K562 (cell line): ENCODE data around the gene SCAMP3. TPM values are rescaled to one million over a fixed set of nuclear protein-coding genes. Genes with fewer than 3 reads are reported as not detected.

Experiments
- E2F4 ChIP-seq: sonication (generic); formaldehyde crosslinking; IDR thresholded peaks from 2 replicates; pipeline ENCODE4 v1.8.0; 2022; ENCODE audit warnings: mild to moderate bottlenecking, low read depth, missing genetic modification reagents
- ELK3 ChIP-seq: fragments of 450-650 bp; formaldehyde crosslinking; IDR thresholded peaks from 2 replicates; pipeline ENCODE4 v1.4.0; 2020; ENCODE audit warnings: mild to moderate bottlenecking
- GATA2 ChIP-seq: sonication (generic); formaldehyde crosslinking; IDR thresholded peaks from 2 replicates; pipeline ENCODE4 v1.4.0; 2020; ENCODE audit warnings: mild to moderate bottlenecking, missing genetic modification reagents
- LARP7 ChIP-seq: fragments of 450-650 bp; IDR thresholded peaks from 2 replicates; pipeline ENCODE4 v1.6.1; 2016
- NCOA1 ChIP-seq: fragments of 450-650 bp; IDR thresholded peaks from 2 replicates; pipeline ENCODE4 v1.6.1; 2016; ENCODE audit warnings: low read depth
- PCBP2 ChIP-seq: fragments of 200-400 bp; formaldehyde crosslinking; IDR thresholded peaks from 2 replicates; pipeline ENCODE4 v1.6.1; 2018; ENCODE audit warnings: low read length, low read depth, mild to moderate bottlenecking, moderate library complexity; ENCODE audit not compliant: poor library complexity, severe bottlenecking
- POLR2AphosphoS2 ChIP-seq: IDR thresholded peaks from 2 replicates; pipeline ENCODE4 v1.6.1; 2012; ENCODE audit warnings: low read length, improper control_type of control experiment
- POLR2AphosphoS5 ChIP-seq: IDR thresholded peaks from 2 replicates; pipeline ENCODE4 v1.6.1; 2011; ENCODE audit warnings: mild to moderate bottlenecking, low read depth, low read length, moderate library complexity; ENCODE audit not compliant: control insufficient read depth, insufficient read depth
- RREB1 ChIP-seq: fragments of 250-450 bp; sonication (Bioruptor Pico); IDR thresholded peaks from 2 replicates; pipeline ENCODE4 v1.4.0; 2020
- SAP30 ChIP-seq: fragments of 200-600 bp; sonication (generic); IDR thresholded peaks from 2 replicates; pipeline ENCODE4 v1.6.1; 2012; ENCODE audit warnings: borderline replicate concordance, low read depth, mild to moderate bottlenecking, moderate library complexity, low read length, control low read depth, inconsistent platforms; ENCODE audit not compliant: insufficient read depth, poor library complexity, severe bottlenecking
- SMARCA4 ChIP-seq: fragments of 450-650 bp; IDR thresholded peaks from 2 replicates; pipeline ENCODE4 v1.6.1; 2016
- SMARCC2 ChIP-seq: fragments of 450-650 bp; IDR thresholded peaks from 2 replicates; pipeline ENCODE4 v1.6.1; 2017; ENCODE audit warnings: antibody characterized with exemption, moderate library complexity, mild to moderate bottlenecking, low read depth
- SP2 ChIP-seq: IDR thresholded peaks from 2 replicates; pipeline ENCODE4 v1.6.1; 2011; ENCODE audit warnings: mild to moderate bottlenecking, low read depth, low read length, moderate library complexity; ENCODE audit not compliant: poor library complexity, severe bottlenecking; ENCODE audit errors: extremely low read depth
- SPI1 ChIP-seq: IDR thresholded peaks from 2 replicates; pipeline ENCODE4 v1.6.1; 2011; ENCODE audit warnings: low read depth, low read length, control low read depth, borderline replicate concordance
- TCF7L2 ChIP-seq: fragments of 150-350 bp; IDR thresholded peaks from 2 replicates; pipeline ENCODE4 v1.6.1; 2016; ENCODE audit warnings: low read depth, mild to moderate bottlenecking, low read length, moderate library complexity
- TRIM24 ChIP-seq, 2 experiments: fragments of 450-650 bp; IDR thresholded peaks; 2 replicates each; pipeline ENCODE4 v1.6.1; 2016
- TSC22D4 ChIP-seq: fragments of 450-650 bp; IDR thresholded peaks from 2 replicates; pipeline ENCODE4 v1.6.1; 2016; ENCODE audit warnings: missing genetic modification characterization, missing biosample characterization, control low read depth
- ZC3H4 ChIP-seq: sonication (generic); formaldehyde crosslinking; IDR thresholded peaks from 2 replicates; pipeline ENCODE4 v1.9.0; 2021; ENCODE audit warnings: missing genetic modification reagents, borderline replicate concordance
- ZNF165 ChIP-seq: fragments of 250-450 bp; sonication (Bioruptor Pico); IDR thresholded peaks from 2 replicates; pipeline ENCODE4 v1.4.0; 2020; ENCODE audit warnings: borderline replicate concordance
- ZNF174 ChIP-seq: fragments of 250-450 bp; sonication (Bioruptor Pico); IDR thresholded peaks from 2 replicates; pipeline ENCODE4 v1.4.0; 2020; ENCODE audit warnings: mild to moderate bottlenecking
- ZNF224 ChIP-seq: sonication (generic); formaldehyde crosslinking; IDR thresholded peaks from 2 replicates; pipeline ENCODE4 v1.8.0; 2022; ENCODE audit warnings: mild to moderate bottlenecking, missing genetic modification reagents
- ZNF668 ChIP-seq: fragments of 250-450 bp; sonication (Bioruptor Pico); IDR thresholded peaks from 2 replicates; pipeline ENCODE4 v1.8.0; 2022; ENCODE audit warnings: mild to moderate bottlenecking, inconsistent platforms
- ZNF77 ChIP-seq: fragments of 250-450 bp; sonication (Bioruptor Pico); IDR thresholded peaks from 2 replicates; pipeline ENCODE4 v1.5.0; 2020
- polyA plus RNA-seq, 8 experiments: library from polyadenylated mRNA; depleted of rRNA in 4 of 8; stranded (reverse) in 5 of 8; unstranded in 3 of 8; fragments of >200 nt; fragmentation: Nextera tagmentation in 2 of 8; fragmentation: Illumina TruSeq in 1 of 8; extraction: Ambion mirVana in 2 of 8; extraction: Trizol in 1 of 8; gene quantifications; 2 replicates each; pipeline versions ENCODE4 v1.2.1 to v1.2.3, GENCODE V29; 2011 to 2014; ENCODE audit warnings: inconsistent platforms in 1 of 8, missing spikeins in 1 of 8
- total RNA-seq, 7 experiments: library from RNA; depleted of rRNA in 6 of 7; stranded (reverse); fragments of >200 nt in 6 of 7; fragmentation: Illumina TruSeq in 2 of 7; extraction: Trizol in 2 of 7; gene quantifications; 2 replicates each; pipeline versions ENCODE4 v1.2.1 to v1.2.3, GENCODE V29; 2011 to 2021; ENCODE audit warnings: low replicate concordance in 1 of 7

The SCAMP3 gene
- total and polyA plus RNA-seq, 9 of the 15 experiments (the other 6 are each of a cell fraction or from before 2014, with no cell fraction given) = 14.2 to 131 (median 86.1) TPM

GRCh38 chr1:155241069-155241679, 21.0 kb downstream of the SCAMP3 start (continued):
- no peak for TF ChIP-seq E2F4 (CRISPR knock-in tag)
- TF ChIP-seq SAP30 = peak; percentile 62
- no peak for TF ChIP-seq LARP7
- no peak for TF ChIP-seq NCOA1
- no peak for TF ChIP-seq PCBP2
- TF ChIP-seq ZNF668 (CRISPR knock-in tag) = no peak
- no peak for TF ChIP-seq POLR2AphosphoS5
- TF ChIP-seq ZNF165 (CRISPR knock-in tag) = no peak
- TF ChIP-seq RREB1 (CRISPR knock-in tag) = no peak
- 0 out of 2 replicates have a peak, but pooled peaks have one; percentile 48 for TF ChIP-seq SPI1
- TF ChIP-seq TRIM24 (IDR thresholded peaks at IDR 0.05) = no peak
- TF ChIP-seq ZNF224 (CRISPR knock-in tag) = no peak
- TF ChIP-seq TSC22D4 = no peak
- no peak for TF ChIP-seq ELK3 (CRISPR knock-in tag)
- no peak for TF ChIP-seq SMARCC2
- no peak for TF ChIP-seq TCF7L2
- no peak for TF ChIP-seq SP2
- no peak for TF ChIP-seq SMARCA4
- TF ChIP-seq POLR2AphosphoS2 = no peak
- no peak for TF ChIP-seq ZNF77 (CRISPR knock-in tag)
- TF ChIP-seq ZNF174 (CRISPR knock-in tag) = no peak
- TF ChIP-seq ZC3H4 (CRISPR knock-in tag) = no peak
- TF ChIP-seq GATA2 (CRISPR knock-in tag) = no peak
